Epithelial cell of prostate (primary cell): ENCODE data around the gene GJA4.

ENCODE experiments used
- DNase-seq: peaks from one replicate; pipeline ENCODE4 v3.0.0-alpha.2; 2011; ENCODE audit warnings: low read depth, low spot score
- H3K27ac ChIP-seq: fragments of 450-650 bp; 2 replicates; pipeline ENCODE4 v1.5.1; 2017; ENCODE audit warnings: mild to moderate bottlenecking

The GJA4 gene

DNA sequence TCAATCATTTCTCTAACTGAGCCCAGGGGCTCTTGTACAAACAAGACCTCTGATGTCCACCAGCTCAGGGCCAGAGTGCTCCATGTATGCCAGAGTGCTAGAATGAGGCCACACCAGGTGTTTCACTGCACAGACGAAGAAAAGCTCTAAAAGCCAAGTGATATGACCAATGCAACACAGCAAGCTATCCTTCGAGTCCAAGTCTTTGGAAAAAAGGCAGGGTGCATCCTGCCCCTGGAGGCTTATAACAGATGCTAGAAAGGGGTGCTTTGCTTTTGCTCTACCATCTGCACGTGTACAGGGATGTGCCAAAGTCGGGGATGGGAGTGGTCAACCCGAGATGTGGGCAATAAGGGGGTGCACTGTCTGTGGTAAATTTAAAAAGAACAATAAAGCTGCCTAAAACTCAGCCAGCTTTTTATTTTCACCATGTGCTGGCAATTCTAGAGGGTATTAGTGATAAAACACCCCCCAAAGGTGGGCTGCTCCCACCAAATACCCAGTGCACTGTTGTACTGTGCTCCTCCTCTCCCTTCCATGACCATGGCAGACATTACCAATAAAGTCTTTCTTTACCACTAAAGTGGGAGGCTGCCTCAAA lies 34.6 kb downstream of the GJA4 start:
- no peak for DNase-seq
- no peak overlapping the region for H3K27ac ChIP-seq

DNA sequence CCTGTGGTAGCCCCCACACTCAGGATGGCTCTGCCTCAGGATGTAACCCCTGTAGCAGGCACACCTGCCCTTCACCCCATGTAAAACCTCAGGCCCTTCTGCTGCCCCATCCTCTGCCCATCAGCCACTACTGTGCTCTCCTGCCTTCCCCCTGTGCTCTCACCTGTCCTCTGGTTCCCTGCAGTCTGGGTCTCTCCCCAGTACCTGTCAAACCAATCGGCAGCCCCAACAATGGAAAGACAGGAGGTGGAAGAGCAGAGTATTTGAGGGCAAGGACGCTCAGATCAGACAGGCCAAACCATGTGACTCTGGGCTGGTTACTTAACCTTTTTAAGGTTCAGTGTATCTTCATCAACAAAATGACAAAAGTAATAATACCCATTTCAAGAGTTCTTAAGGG lies 35.8 kb downstream of the GJA4 start:
- DNase-seq: no peak
- H3K27ac ChIP-seq: no peak overlapping the region

DNA sequence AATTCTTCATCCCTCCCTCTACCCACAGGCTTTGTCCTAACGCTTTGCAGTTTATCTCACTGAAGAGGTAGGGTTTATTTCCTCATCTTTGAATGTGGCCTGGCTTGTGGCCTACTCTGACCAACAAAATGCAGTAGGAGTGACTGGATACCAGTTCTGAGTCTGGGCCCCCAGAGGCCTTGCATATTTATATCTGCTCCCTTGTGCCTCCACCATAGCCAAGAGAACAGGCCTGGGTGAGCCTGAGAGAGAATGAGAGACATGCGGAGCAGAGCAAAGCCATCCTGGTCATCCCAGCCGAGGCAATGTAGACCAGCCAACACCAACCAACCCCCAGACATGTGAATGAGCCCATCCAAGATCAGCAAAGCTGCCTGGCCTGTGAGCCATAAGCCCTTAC lies 36.5 kb downstream of the GJA4 start:
- H3K27ac ChIP-seq: no peak overlapping the region
- no peak for DNase-seq

DNA sequence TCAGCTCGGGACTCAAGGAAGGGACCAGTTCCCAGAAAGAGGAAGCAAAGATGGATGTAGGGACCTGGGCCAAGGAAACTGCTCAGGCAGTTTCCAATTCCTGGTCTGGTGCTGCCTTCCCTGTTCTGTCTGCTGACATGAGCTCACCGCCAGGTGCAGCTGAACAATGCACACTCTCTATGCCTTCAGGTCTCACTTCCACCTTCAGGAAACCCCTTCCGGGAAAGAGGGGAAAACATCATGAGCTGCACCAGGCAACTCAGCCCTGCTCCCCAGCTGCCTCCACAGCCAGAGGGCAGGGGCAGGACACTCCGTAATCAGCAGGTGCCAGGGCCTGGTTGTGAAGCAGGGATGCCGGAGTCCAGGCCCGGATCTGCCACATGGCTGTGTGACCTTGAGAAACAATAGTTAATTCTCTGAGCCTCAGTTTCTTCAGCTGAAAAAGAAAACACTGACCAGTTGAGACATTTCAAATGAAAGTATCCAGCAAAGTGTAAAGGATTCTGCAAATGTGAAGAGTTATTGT lies 39.0 kb downstream of the GJA4 start:
- no peak overlapping the region for H3K27ac ChIP-seq
- DNase-seq: no peak

DNA sequence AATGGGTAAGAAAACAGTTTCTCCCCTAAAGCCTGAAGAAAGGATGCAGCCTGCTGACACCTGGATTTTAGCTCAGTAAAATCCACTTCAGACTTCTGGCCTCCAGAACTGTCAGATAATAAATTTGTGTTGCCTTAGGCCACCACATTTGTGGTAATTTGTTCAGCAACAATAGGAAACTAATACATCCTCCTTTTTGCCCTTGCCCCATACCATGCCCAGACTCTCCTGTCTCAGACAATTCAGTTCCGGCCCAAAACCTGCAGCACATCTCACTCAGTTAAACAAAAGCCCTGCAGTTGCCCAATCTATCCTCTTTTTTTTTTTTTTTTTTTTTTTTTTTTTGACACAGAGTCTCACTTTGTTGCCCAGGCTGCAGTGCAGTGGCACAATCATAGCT lies 40.9 kb downstream of the GJA4 start:
- H3K27ac ChIP-seq: no peak overlapping the region
- no peak for DNase-seq

DNA sequence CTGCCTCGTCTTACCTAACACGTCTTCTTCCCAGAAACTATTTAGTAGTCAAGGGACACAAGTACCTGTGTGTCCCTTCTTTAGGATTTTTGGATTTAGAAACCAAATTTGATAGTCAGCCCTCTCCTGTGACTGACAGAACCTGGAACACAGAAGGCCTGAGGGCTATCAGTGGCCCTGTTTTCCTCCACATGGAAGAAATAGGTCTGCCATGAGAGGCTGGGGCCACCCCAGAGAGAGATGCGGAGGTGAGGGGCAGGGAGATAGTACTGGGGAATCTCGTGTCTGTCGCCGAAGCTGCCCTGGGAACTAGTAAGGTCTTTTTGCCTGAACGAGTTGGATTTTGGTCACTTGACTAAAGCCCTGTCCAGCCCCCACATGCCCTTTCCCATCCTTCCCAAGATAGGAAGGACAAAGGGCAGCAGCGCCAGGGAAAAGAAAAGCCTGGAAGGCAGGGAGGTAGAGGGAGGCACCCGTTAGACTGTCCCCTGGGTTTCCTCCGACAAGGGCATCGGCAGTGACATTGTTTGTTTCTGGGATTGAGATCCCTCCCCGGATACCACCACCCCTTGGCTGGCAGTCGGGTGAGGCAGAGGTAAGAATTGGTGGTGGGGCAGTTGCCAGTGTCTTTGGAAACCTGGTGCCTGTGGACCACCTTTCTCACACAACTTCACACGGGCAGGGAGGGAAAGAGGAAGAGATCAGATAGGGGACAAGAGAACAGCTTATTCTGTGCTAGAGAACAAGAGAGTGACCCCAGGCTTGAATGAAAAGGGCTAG lies 46.9 kb downstream of the GJA4 start:
- H3K27ac ChIP-seq: no peak overlapping the region
- no peak for DNase-seq

DNA sequence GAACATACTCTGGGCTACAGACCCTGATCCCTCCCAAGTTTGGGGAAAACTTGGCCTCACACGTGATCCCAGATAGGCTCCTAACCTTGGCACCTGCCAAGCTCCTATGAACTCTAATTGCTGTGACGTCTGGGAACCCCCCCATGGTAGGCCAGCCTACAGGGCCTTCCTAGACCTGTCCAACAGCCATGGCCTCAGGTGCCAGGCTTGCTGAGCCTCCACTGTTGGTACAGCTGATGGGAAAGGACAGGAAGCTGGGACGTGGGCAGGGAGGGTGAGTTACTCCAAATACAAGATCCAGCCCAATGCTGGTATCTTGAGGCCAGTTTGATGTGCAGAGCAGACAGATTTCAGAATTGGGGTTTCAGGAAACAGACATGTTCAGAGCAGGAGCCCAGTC lies 47.6 kb downstream of the GJA4 start:
- no peak for DNase-seq
- no peak overlapping the region for H3K27ac ChIP-seq

DNA sequence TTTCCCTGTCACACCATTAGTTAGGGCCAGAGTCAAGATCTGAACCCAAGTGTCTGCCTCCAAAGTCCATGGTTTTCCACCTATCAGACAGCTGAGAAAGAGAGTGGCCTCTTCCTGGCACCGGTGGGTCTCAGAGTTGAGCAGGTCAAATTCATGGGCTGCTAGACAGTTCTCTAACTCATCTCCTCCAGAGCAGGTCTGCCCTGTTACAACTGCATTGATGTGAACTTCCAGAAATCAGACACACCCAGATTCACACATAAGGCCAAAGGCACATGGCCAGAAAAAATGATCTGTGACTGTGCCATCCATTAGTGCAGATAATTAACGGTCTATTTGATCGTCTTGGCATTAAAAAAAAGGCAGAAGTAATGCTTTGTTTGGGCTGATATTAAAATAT lies 49.3 kb downstream of the GJA4 start:
- DNase-seq: no peak
- H3K27ac ChIP-seq: no peak overlapping the region

DNA sequence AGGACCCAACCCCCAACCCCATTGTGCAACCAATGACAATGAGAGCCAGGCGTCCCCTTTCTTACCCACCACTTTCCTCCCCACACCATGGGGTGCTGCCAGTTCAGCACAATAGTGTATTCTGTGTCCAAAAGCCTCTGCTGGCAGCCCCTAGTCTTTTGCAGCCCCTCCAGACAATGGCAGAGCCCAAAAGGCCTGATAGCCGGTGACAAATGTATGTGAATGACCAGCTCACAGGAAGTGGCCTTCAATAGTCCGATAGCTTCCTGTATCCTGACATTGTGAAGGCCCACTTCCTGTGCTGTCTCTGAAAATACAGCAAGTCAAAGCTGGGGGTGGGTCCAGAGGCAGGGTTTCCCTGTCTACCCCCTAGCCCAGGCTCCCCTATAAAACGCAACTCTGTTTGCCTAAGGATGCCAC lies 50.2 kb downstream of the GJA4 start:
- DNase-seq: no peak
- H3K27ac ChIP-seq: no peak overlapping the region

DNA sequence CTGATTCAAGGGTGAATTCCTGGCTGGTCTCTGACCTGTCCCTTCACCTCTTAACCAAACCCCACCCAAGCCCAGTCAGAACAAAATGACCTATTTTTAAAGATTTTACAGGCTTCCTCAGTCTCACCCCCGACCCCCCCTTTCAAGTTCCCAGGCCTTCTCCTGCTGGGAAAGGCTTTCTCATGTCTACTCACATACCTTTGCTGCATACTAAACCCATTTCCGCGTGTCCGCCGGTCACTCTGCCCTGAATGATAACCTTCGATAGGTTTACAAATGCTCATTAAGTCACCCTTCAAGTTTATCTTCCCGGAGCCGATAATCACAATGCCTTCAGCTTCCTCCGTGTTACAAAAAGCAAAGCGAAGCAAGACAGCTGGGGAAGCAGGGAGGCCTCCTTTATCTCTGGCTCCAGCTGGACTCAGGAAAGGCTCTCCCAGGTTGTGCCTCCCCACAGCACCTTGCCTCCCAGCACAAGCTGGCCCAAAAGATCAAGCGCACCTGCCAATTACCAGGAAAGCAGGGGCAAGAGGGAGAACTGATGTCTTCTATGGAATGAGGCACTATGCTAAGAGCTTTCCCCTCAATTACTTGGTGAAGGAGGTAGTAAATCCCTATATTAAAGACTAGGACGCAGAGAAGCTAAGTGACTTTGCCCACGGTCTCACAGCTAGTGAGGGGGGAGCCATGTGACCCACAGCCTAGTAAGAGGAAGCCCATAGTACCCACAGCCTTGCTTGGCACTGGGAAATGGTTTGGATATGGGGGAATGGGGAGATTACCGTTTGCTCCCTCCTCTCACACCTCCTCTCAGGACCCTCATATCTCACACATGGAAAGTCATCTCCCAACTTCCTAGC lies 50.8 kb downstream of the GJA4 start:
- no peak for DNase-seq
- H3K27ac ChIP-seq: no peak overlapping the region

DNA sequence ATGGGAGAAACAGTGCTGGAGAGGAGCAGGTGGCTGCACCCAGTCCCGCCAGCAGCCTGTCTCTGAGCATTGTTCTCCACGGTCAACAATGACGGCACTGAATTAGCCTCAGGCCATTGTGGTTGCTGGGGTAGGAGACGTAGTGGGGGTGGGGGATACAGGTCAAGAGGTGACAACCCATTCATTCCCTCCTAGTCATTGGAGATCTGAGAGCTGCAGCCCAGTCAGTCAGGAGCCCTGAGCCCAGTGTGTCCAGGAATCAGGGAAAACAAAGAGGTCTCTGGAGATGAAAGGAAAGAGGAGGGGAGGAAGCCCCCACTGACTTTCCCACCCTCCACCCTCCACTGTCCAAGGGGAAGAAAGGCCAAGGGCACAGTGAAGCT lies 51.4 kb downstream of the GJA4 start:
- H3K27ac ChIP-seq: no peak overlapping the region
- no peak for DNase-seq
